GM19193 (cell line): ENCODE data around the gene SPATC1L.

Experiments
- POLR2A ChIP-seq: IDR thresholded peaks from 4 replicates; pipeline ENCODE4 v1.6.1; 2011; ENCODE audit not compliant: insufficient read depth, insufficient read length; ENCODE audit errors: extremely low read depth

Gene SPATC1L

GRCh38 chr21:46111857-46112724, 72.2 kb downstream of the SPATC1L start:
- no peak for TF ChIP-seq POLR2A

DNA sequence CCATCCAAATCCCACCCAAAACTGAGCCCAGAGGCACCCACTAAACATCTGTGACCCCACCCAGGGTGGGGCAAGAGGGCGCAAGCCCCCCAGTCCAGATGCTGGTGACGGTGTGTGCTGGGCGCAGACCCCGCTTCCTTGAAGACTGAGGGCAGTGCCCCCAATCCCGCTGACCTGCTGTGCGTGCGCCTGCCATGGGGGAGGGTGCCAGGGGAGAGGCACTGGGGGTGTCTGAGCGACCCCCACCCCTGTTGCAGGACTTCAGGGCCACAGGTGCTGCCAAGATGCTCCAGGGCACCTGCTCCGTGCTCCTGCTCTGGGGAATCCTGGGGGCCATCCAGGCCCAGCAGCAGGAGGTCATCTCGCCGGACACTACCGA, 73.1 kb downstream of the SPATC1L start:
- no peak for TF ChIP-seq POLR2A
